AG04450 (cell line): ENCODE results near the gene FAM171A1. TPM values are rescaled to one million over a fixed set of nuclear protein-coding genes. Genes with fewer than 3 reads are reported as not detected.

Source experiments
- CTCF ChIA-PET: fragments of 300-600, 350-600 bp; formaldehyde crosslinking; extraction: SDS; loops from one replicate; lab custom pipeline; 2022; ENCODE audit warnings: antibody characterized with exemption, inconsistent platforms; lab: Charles Lee
- POLR2A ChIA-PET: fragments of 350-600 bp; formaldehyde crosslinking; extraction: SDS; loops from one replicate; lab custom pipeline; 2021; ENCODE audit warnings: antibody characterized with exemption, inconsistent platforms; lab: Yijun Ruan, JAX
- DNase-seq: peaks from one replicate; pipeline ENCODE4 v3.0.0-alpha.2; 2011; ENCODE audit warnings: low read depth, low spot score
- H3K27ac ChIP-seq: one replicate; pipeline ENCODE4 v1.5.1; 2012; ENCODE audit warnings: low read depth, low read length, control low read depth
- H3K27me3 ChIP-seq: one replicate; pipeline ENCODE4 v1.6.0; 2012; ENCODE audit warnings: low read length; ENCODE audit not compliant: control insufficient read depth, insufficient read depth
- H3K4me3 ChIP-seq: 2 replicates; pipeline ENCODE4 v1.5.1; 2011; ENCODE audit warnings: mild to moderate bottlenecking, low read depth, low read length, control low read depth
- H3K9me3 ChIP-seq: 2 replicates; pipeline ENCODE4 v1.5.1; 2012; ENCODE audit warnings: low read length; ENCODE audit not compliant: control insufficient read depth, insufficient read depth
- CTCF ChIP-seq: IDR thresholded peaks from 2 replicates; pipeline ENCODE4 v1.5.1; 2011; ENCODE audit warnings: low read depth, low read length, control low read depth, inconsistent platforms
- polyA plus RNA-seq: library from polyadenylated mRNA; depleted of rRNA; stranded (reverse); fragments of >200 nt; gene quantifications from 2 replicates; pipeline ENCODE4 v1.2.3, GENCODE V29; 2011

Gene FAM171A1
- polyA plus RNA-seq, 1 experiment = 22.4 TPM

GRCh38 chr10:15172306-15172840 lies 198.7 kb downstream of the FAM171A1 start:
- CTCF ChIA-PET = interaction anchor here (1.5 kb wide), 1 partner anchor 198 kb away, joined by 3 read pairs; the partner anchor contains the start of gene FAM171A1
- no peak for TF ChIP-seq CTCF
- Histone ChIP-seq H3K27me3 (no peaks in the 10 kb centered on the region), H3K27ac (no peak overlapping the region), H3K9me3 (no peaks in the 10 kb centered on the region; the same call in 1 of the 2 replicates), H3K4me3 (no peak overlapping the region)
- DNase-seq = no peak
- POLR2A ChIA-PET = interaction anchor here (0.7 kb wide), 1 partner anchor 10 kb away, joined by 3 read pairs; no protein-coding TSS in a partner anchor

- CTCF ChIA-PET = interaction anchor here (0.8 to 1.7 kb wide), 4 partner anchors 11 to 201 kb away, joined by 3 to 6 read pairs (median 5); partner anchors contain the start of gene FAM171A1
- no peak for DNase-seq
- no peak overlapping the region for H3K4me3 ChIP-seq
- H3K27me3 ChIP-seq = no peaks in the 10 kb centered on the region
- POLR2A ChIA-PET = no interaction called here
- no peak for TF ChIP-seq CTCF
- H3K27ac ChIP-seq = no peak overlapping the region
- no peaks in the 10 kb centered on the region; the same call in 1 of the 2 replicates for H3K9me3 ChIP-seq
These were observed 201.3 kb downstream of the FAM171A1 start for GRCh38 chr10:15169555-15170401.

- CTCF ChIA-PET = interaction anchor here (0.6 to 1.7 kb wide), 22 partner anchors 12 to 461 kb away, joined by 3 to 6 read pairs (median 4); partner anchors contain the start of gene FAM171A1
- POLR2A ChIA-PET = interaction anchor here (0.6 to 1.4 kb wide), 7 partner anchors 13 to 209 kb away, joined by 3 to 7 read pairs (median 4); no protein-coding TSS in a partner anchor
- Histone ChIP-seq H3K4me3 (0 out of 2 replicates have a peak overlapping the region, but pooled peaks have one; percentile 10), H3K27ac (no peak overlapping the region), H3K27me3 (no peaks in the 10 kb centered on the region), H3K9me3 (no peaks in the 10 kb centered on the region; the same call in 1 of the 2 replicates)
- no peak for TF ChIP-seq CTCF
- peak; percentile 95 for DNase-seq
These were observed 202.1 kb downstream of the FAM171A1 start for GRCh38 chr10:15168786-15169554.

- TF ChIP-seq CTCF = peak; percentile 49
- H3K9me3 ChIP-seq = no peaks in the 10 kb centered on the region; the same call in 1 of the 2 replicates
- ChIA-PET POLR2A (interaction anchor here (0.6 to 1.4 kb wide), 6 partner anchors 13 to 208 kb away, joined by 3 to 5 read pairs (median 4); no protein-coding TSS in a partner anchor), CTCF (interaction anchor here (0.8 to 1.6 kb wide), 13 partner anchors 13 to 215 kb away, joined by 3 to 8 read pairs (median 4); no protein-coding TSS in a partner anchor)
- H3K4me3 ChIP-seq = peak within 1 kb of the TSS; percentile 88
- peak within 1 kb of the TSS; percentile 31 for H3K27ac ChIP-seq
- H3K27me3 ChIP-seq = no peaks in the 10 kb centered on the region
- no peak for DNase-seq
These were observed 202.8 kb downstream of the FAM171A1 start, which contains the start of gene NMT2 for GRCh38 chr10:15168291-15168785. NMT2 (minus strand) TSS chr10:15168693; CDS start chr10:15168612, 81 bp downstream.
